ENCODE measurements around the gene FES.

Gene FES

DNA sequence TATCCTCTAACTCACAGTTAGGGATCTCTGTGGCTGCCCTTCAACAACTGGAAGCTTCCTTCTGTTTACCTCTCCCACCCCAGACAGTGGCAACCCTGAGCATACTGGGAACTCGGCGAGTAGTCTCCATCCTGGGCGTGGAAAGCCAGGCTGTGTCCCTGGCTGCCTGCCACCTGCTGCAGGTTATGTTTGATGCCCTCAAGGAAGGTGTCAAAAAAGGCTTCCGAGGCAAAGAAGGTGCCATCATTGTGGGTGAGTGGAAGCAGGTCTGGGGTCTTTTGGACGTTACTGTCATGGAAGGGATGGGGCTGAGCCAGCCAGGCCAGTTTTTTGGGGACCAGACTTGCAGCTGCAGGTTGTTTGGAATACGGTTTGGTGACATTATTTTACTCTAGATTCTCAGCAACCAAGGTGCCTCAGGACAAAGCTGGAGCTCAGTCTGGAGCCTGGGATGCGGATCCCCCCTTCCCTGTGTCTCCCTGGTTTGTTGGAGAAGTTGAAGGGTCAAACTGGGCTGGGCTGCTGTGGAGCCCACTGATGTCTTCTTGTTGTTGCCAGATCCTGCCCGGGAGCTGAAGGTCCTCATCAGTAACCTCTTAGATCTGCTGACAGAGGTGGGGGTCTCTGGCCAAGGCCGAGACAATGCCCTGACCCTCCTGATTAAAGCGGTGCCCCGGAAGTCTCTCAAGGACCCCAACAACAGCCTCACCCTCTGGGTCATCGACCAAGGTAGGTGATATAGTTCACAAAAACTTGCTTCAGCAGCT is 58.2 kb downstream of the FES start:
- no peak for DNase-seq (ENCODE audit: low read depth)
- TF ChIP-seq, protein P1, sequence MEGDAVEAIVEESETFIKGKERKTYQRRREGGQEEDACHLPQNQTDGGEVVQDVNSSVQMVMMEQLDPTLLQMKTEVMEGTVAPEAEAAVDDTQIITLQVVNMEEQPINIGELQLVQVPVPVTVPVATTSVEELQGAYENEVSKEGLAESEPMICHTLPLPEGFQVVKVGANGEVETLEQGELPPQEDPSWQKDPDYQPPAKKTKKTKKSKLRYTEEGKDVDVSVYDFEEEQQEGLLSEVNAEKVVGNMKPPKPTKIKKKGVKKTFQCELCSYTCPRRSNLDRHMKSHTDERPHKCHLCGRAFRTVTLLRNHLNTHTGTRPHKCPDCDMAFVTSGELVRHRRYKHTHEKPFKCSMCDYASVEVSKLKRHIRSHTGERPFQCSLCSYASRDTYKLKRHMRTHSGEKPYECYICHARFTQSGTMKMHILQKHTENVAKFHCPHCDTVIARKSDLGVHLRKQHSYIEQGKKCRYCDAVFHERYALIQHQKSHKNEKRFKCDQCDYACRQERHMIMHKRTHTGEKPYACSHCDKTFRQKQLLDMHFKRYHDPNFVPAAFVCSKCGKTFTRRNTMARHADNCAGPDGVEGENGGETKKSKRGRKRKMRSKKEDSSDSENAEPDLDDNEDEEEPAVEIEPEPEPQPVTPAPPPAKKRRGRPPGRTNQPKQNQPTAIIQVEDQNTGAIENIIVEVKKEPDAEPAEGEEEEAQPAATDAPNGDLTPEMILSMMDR (IDR thresholded peaks at IDR 0.05; ENCODE audit: low read depth, low read length, missing control alignments) = no peak
- in situ Hi-C loops (cut with HindIII; ENCODE audit: low sequenced_read_pairs) = no loop called here
- H3K4me3 ChIP-seq (ENCODE audit: low read depth, low read length) = no peak overlapping the region

DNA sequence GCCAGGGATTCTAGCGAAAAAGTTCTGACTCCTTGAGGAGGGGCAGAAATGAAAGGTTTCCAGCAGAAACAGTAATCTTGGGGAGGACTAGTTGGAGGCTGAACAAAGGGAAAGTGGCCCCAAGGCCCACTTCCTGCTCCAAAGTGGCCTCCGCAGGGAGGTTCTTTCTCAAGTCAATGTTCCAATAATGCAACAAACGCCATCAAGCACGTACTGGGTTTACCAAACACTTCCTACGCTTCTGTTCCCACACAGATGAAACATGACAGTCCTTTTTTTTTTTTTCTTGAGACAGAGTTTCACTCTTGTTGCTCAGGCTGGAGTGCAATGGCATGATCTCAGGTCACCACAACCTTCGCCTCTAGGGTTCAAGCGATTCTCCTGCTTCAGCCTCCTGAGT is 60.8 kb downstream of the FES start:
- no peak for DNase-seq (ENCODE audit: low read depth)
- H3K4me3 ChIP-seq (ENCODE audit: low read depth, low read length) = no peak overlapping the region
- TF ChIP-seq, protein P1 (IDR thresholded peaks at IDR 0.05; ENCODE audit: low read depth, low read length, missing control alignments) = no peak
- in situ Hi-C loops (cut with HindIII; ENCODE audit: low sequenced_read_pairs) = no loop called here
